ENCODE measurements around the gene CCDC90B. TPM values are rescaled to one million over a fixed set of nuclear protein-coding genes. Genes with fewer than 3 reads are reported as not detected.
"Not testable (repeated sequence)": the region's sequence is repeated elsewhere in the genome, so short reads cannot be mapped to it uniquely, and the experiment has no call there.

The CCDC90B gene
- total RNA-seq, 6 experiments from 2014 or later, result 44.0 to 57.9 (median 50.2) TPM

GRCh38 chr11:83310718-83311117 lies 24.6 kb upstream of the CCDC90B start:
- no peak overlapping the region for H3K27ac Mint-ChIP-seq
- no peak; the same call in 1 of the 2 replicates for TF ChIP-seq CTCF (IDR thresholded peaks at IDR 0.05)
- no peak overlapping the region for H3K4me3 Mint-ChIP-seq
- no peaks in the 10 kb centered on the region for H3K36me3 Mint-ChIP-seq (ENCODE audit: low read depth)
- H3K27me3 Mint-ChIP-seq (ENCODE audit: insufficient read depth), result peaks cover 9% of the 10 kb centered on the region; the same call in 1 of the 2 replicates
- H3K9me3 Mint-ChIP-seq, result no peaks in the 10 kb centered on the region
- DNase-seq, result no peak
- no peaks in the 10 kb centered on the region for H3K4me1 Mint-ChIP-seq (ENCODE audit: low read depth)

GRCh38 chr11:83308536-83308935 lies 22.4 kb upstream of the CCDC90B start:
- peaks cover 11% of the 10 kb centered on the region; the same call in 1 of the 2 replicates for H3K27me3 Mint-ChIP-seq (ENCODE audit: insufficient read depth)
- not testable (repeated sequence) for H3K4me3 Mint-ChIP-seq; H3K9me3 Mint-ChIP-seq; H3K27ac Mint-ChIP-seq; H3K36me3 Mint-ChIP-seq (ENCODE audit: low read depth); DNase-seq; H3K4me1 Mint-ChIP-seq (ENCODE audit: low read depth)

- no peak for DNase-seq
- no peak for TF ChIP-seq CTCF (IDR thresholded peaks at IDR 0.05)
- H3K4me1 Mint-ChIP-seq (ENCODE audit: low read depth), result no peaks in the 10 kb centered on the region
- H3K27ac Mint-ChIP-seq, result no peak overlapping the region
- H3K27me3 Mint-ChIP-seq (ENCODE audit: insufficient read depth), result peaks cover 10% of the 10 kb centered on the region; the same call in 1 of the 2 replicates
- no peaks in the 10 kb centered on the region for H3K36me3 Mint-ChIP-seq (ENCODE audit: low read depth)
- H3K4me3 Mint-ChIP-seq, result no peak overlapping the region
- no peaks in the 10 kb centered on the region for H3K9me3 Mint-ChIP-seq
Measured at GRCh38 chr11:83306200-83307080, 20.3 kb upstream of the CCDC90B start.

GRCh38 chr11:83303316-83303715 lies 17.1 kb upstream of the CCDC90B start:
- Mint-ChIP-seq H3K27ac (no peak overlapping the region), H3K4me3 (no peak overlapping the region), H3K4me1 (ENCODE audit: low read depth) (no peaks in the 10 kb centered on the region), H3K9me3 (no peaks in the 10 kb centered on the region), H3K27me3 (ENCODE audit: insufficient read depth) (peaks cover 13% of the 10 kb centered on the region), H3K36me3 (ENCODE audit: low read depth) (no peaks in the 10 kb centered on the region)
- TF ChIP-seq CTCF (IDR thresholded peaks at IDR 0.05), result no peak
- no peak for DNase-seq

GRCh38 chr11:83302151-83302550 lies 16.0 kb upstream of the CCDC90B start:
- no peak for DNase-seq
- Mint-ChIP-seq H3K27me3 (ENCODE audit: insufficient read depth) (peaks cover 15% of the 10 kb centered on the region), H3K9me3 (no peaks in the 10 kb centered on the region), H3K27ac (no peak overlapping the region), H3K36me3 (ENCODE audit: low read depth) (no peaks in the 10 kb centered on the region), H3K4me3 (no peak overlapping the region), H3K4me1 (ENCODE audit: low read depth) (no peaks in the 10 kb centered on the region)
- no peak for TF ChIP-seq CTCF (IDR thresholded peaks at IDR 0.05)

GRCh38 chr11:83299681-83300080 lies 13.5 kb upstream of the CCDC90B start:
- H3K27ac Mint-ChIP-seq, result no peak overlapping the region
- H3K27me3 Mint-ChIP-seq (ENCODE audit: insufficient read depth), result peaks cover 20% of the 10 kb centered on the region
- no peak for DNase-seq
- H3K4me1 Mint-ChIP-seq (ENCODE audit: low read depth), result no peaks in the 10 kb centered on the region
- H3K9me3 Mint-ChIP-seq, result no peaks in the 10 kb centered on the region
- TF ChIP-seq CTCF (IDR thresholded peaks at IDR 0.05), result no peak
- no peak overlapping the region for H3K4me3 Mint-ChIP-seq
- no peaks in the 10 kb centered on the region for H3K36me3 Mint-ChIP-seq (ENCODE audit: low read depth)

All from HFFc6 (cell line).